Coronary artery (tissue), 2 donors: Measurements from ENCODE around the gene ZEB1.
"Not testable (repeated sequence)": the region's sequence is repeated elsewhere in the genome, so short reads cannot be mapped to it uniquely, and the experiment has no call there.

Experiments
- DNase-seq: peaks from one replicate; pipeline ENCODE4 v3.0.0-alpha.2; 2017; ENCODE audit warnings: low spot score
- H3K27ac ChIP-seq, 2 donors: fragments of 200-600 bp; sonication (generic); one replicate each; pipeline ENCODE4 v1.5.1; 2016 to 2019
- H3K4me3 ChIP-seq: fragments of 200-600 bp; sonication (generic); 2 replicates; pipeline ENCODE4 v1.5.1; 2016; ENCODE audit warnings: mild to moderate bottlenecking, moderate library complexity
- TF ChIP-seq, protein P1 (sequence below): fragments of 200-600 bp; sonication (generic); IDR thresholded peaks from one replicate; pipeline ENCODE4 v1.5.1; 2019; ENCODE audit warnings: antibody characterized with exemption

Gene ZEB1

GRCh38 chr10:31536302-31536701, 217.3 kb downstream of the ZEB1 start:
- Histone ChIP-seq H3K27ac (no peak overlapping the region), H3K4me3 (no peak overlapping the region)
- DNase-seq, result no peak
- TF ChIP-seq, protein P1, sequence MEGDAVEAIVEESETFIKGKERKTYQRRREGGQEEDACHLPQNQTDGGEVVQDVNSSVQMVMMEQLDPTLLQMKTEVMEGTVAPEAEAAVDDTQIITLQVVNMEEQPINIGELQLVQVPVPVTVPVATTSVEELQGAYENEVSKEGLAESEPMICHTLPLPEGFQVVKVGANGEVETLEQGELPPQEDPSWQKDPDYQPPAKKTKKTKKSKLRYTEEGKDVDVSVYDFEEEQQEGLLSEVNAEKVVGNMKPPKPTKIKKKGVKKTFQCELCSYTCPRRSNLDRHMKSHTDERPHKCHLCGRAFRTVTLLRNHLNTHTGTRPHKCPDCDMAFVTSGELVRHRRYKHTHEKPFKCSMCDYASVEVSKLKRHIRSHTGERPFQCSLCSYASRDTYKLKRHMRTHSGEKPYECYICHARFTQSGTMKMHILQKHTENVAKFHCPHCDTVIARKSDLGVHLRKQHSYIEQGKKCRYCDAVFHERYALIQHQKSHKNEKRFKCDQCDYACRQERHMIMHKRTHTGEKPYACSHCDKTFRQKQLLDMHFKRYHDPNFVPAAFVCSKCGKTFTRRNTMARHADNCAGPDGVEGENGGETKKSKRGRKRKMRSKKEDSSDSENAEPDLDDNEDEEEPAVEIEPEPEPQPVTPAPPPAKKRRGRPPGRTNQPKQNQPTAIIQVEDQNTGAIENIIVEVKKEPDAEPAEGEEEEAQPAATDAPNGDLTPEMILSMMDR, result no peak

DNA sequence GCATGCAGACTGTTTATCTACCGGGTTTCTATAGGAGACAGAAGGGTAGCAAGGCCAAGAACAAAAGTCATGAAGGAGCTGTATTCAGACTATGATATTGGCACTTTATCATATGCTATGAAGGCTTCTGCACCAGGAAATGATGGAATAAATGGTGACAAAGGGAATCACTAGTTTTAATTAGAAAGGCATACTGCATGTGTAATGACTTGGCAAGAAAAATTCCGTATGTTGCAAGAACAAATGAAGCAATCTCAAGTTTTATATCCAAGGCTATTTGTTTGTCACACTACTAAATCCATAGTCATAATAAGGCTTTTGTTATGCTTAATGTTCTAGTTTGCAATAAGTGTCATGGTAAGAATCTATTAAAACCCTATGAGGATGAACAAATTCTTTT, 230.9 kb downstream of the ZEB1 start:
- TF ChIP-seq, protein P1, result no peak
- no peak overlapping the region for H3K27ac ChIP-seq
- no peak for DNase-seq
- no peak overlapping the region for H3K4me3 ChIP-seq

DNA sequence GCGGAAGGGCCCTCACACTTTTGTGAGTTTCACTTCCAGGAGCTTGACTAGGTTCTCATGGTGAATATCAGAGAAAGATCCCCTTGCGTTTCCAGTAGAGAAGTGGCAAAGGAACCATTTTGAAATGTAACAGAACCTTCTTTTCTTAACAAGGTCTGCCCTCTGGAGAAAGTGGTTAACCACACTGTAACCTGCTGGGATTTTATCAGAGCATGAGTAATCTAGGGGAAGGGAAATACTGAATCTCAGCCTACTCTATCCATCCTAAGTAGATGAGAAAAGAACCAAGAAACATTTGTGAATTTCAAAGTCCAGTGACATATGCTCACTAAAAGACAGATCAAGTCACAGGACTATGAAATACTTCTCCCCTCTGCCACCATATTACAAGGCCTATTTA, 235.5 kb downstream of the ZEB1 start:
- TF ChIP-seq, protein P1, result no peak
- DNase-seq, result no peak
- Histone ChIP-seq H3K4me3 (no peak overlapping the region), H3K27ac (no peak overlapping the region)

GRCh38 chr10:31557854-31558253, 238.8 kb downstream of the ZEB1 start:
- no peak for DNase-seq
- no peak overlapping the region for H3K4me3 ChIP-seq
- TF ChIP-seq, protein P1, result no peak
- H3K27ac ChIP-seq, result no peak overlapping the region

GRCh38 chr10:31568252-31568861, 249.3 kb downstream of the ZEB1 start:
- H3K4me3 ChIP-seq, DNase-seq, H3K27ac ChIP-seq: not testable (repeated sequence)

- H3K4me3 ChIP-seq, result no peak overlapping the region
- H3K27ac ChIP-seq, result no peak overlapping the region
- TF ChIP-seq, protein P1, result no peak
- no peak for DNase-seq
Measured at GRCh38 chr10:31574577-31574976, 255.6 kb downstream of the ZEB1 start.

DNA sequence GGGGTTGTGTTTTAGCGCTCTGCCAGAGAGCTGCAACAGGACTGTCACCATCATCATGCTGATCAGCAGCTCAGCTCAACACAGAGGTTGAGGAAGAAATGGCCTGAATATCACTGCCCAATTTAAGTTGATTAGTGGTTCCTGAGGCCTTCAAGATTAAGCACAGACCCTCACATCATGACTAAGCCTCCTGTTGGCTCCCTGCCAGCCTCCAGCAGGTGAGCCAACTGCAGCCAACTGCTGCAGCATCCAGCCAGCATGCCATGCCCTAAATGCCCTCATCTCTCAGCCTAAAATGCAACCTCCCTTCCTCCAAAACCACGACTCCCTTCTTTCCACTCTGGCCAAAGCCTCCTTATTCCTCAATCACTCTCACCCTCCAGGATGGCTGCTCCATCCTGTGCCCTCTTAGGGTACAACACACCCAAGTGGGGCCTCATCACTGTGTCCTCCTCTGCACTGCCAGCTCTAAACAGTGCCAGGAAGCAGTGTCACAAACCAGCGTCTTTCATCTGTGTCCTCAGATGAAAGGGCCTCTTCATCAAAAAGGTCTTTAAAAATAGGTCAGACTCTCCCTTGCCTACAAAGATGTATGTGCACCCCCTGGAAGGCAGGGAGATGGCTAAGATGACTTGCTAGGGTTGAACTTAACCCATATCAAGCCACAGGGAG, 259.3 kb downstream of the ZEB1 start:
- H3K4me3 ChIP-seq, result no peak overlapping the region
- no peak for DNase-seq
- TF ChIP-seq, protein P1, result no peak
- H3K27ac ChIP-seq, result no peak overlapping the region
